RCC 7860 (cell line): Measurements from ENCODE around the gene THAP3.

ENCODE experiments used
- DNase-seq: peaks from one replicate; pipeline ENCODE4 v3.0.0-alpha.2; 2015; ENCODE audit warnings: low spot score
- FAIRE-seq: peaks from 2 replicates; lab custom pipeline; 2012; peaks lifted over from hg19 to GRCh38; lab: Jason Lieb, UNC

Gene THAP3

DNA sequence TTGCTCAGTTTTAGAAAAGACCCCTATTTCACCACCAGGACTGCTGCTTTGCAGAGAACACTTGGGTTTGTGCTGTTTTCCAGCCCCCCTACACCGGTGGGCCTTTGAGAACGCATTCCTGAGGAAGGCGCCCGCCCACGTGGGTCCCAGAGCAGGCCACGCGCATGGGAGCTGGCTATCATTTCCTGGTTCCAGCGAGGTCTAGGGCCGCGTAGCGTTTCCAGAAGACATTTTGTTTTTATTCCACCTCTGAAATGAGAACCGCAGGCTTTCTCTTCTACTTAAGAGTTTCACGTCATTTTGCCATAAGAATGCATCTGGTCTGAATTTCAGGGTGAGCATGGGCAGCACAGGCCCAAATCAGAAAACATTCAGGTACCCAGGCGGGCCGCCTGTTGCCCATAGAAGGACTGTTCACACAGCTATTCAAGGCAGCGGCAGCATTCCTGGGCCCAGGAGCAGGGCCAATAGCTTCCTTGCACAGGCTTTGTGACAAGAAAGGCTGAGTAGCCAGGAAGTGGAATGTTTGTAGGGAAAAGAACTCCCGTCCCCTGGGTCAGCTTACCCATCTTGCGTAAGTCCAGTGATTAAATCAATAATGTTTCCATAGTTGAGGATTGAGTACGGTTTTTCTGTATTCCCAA is 20.6 kb upstream of the THAP3 start:
- FAIRE-seq, result no peak

DNA sequence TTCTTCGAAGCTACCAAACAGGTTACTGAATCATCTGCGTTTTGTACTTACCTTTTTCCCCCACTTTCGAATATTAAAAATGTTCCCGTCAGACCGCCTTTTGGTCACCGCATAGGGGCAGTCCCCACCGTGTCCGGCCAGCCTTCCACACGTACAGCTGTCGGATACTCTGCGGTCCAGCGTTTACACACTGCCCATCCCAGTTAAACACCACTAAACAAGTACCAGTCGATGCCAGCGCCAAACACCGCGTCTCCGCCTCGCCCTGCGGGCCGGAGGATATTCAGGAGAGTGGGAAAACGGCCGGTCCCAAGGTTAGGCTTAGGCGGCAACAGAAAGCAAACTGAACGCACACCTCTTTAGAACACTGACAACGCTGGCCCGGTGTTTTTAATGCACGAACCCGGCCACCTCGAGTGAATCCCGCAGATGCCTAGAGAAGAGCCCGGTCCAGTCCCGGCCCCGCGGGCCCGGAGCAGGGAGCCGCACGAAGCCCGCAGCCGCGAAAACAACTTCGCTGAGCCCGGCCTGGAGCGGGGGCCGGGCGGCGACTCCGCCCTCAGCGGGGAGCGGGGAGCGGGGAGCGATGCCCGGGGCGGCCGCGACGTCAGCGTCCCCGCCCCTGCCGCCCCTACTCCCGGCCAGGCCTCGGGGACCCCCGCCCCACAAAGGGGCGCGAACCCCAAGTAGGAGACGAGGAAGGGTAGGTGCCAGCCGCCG is 11.9 kb upstream of the THAP3 start:
- no peak for FAIRE-seq

More for the DNA sequence above, 20.6 kb upstream of the THAP3 start:
- no peak for DNase-seq

DNA sequence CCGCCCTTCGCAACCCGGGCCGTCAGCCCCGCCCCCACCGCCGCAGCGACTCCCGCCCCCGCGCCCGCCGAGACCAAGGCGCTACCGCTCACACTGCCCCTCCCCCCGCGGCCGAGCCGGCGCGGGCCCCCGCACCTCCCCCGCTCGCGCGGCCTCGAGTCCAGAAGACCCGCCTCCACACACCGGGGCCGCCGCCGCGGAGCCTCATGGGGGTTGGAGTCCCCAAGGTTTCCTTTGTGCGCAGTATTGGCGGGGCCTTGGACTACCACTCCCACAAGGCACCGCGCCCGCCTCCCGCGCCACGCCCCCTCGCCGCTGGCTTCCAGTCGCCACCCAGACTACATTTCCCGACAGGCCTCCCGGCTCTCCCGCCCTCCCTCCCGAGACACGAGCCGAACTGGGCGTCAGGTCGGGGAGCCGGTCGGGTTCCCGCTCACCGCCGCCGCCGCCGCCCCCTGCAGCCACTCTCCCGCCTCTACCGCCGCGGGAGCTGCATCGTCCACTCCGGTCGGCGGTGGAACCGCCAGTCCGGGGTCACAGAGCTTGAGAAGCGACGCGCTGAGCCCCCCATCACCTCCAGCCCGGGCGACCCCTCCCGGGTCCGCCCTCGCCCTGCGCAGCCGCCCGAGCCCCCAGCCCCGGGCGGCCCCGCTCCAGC is 11.2 kb upstream of the THAP3 start, which contains the start of gene PHF13:
PHF13 (plus strand) TSS at position 371 of the 658 bp plus-strand sequence. CDS start 336 bp downstream, outside the sequence.
- DNase-seq, result peak; percentile 96
- FAIRE-seq, result no peak

More for the DNA sequence above, 11.9 kb upstream of the THAP3 start:
- DNase-seq, result peak; percentile 15

DNA sequence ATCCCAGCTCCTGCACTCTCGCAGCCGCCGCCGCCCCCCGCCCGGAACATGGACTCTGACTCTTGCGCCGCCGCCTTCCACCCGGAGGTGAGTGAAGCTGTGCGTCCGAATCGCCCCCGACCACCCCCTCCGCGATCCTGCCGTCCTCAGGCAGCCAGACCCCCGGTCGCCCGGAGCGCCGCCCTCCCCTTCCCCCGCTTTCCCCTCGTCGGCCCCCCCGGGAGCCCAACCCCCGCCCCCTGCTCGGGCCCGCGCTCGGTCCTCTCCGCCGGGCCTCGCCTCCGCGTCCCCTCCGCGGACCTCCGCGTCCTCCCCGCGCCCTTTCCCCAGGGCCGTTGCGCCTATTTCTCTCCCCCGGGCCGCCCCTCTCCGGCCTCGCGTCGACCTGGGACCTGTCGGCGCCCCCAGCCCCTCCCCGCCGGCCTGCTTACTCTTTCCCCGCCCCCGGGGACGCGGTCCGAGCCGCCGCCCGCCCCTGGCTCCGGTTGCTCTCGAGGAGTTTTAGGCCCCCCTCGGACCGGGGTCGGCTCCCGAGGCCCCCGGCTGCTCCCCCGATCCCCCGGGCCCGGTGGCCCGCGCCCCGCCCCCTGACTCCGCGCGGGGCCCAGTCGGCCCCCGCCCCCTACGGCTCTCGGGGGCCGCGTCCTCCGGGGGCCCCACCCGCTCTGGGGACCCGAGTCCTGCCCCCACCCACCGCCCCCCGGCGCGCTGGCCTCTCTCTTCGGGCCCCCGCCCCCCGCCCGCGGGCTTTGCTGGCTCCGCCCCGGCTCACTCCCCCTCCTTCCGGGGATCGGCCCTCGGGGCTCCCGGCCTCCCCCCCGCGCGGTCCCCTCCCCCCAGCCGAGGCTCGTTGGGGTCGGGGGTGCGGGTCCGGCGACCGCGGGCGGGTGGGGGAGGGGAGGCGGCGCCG is 10.4 kb upstream of the THAP3 start:
- no peak for DNase-seq
- FAIRE-seq, result no peak

DNA sequence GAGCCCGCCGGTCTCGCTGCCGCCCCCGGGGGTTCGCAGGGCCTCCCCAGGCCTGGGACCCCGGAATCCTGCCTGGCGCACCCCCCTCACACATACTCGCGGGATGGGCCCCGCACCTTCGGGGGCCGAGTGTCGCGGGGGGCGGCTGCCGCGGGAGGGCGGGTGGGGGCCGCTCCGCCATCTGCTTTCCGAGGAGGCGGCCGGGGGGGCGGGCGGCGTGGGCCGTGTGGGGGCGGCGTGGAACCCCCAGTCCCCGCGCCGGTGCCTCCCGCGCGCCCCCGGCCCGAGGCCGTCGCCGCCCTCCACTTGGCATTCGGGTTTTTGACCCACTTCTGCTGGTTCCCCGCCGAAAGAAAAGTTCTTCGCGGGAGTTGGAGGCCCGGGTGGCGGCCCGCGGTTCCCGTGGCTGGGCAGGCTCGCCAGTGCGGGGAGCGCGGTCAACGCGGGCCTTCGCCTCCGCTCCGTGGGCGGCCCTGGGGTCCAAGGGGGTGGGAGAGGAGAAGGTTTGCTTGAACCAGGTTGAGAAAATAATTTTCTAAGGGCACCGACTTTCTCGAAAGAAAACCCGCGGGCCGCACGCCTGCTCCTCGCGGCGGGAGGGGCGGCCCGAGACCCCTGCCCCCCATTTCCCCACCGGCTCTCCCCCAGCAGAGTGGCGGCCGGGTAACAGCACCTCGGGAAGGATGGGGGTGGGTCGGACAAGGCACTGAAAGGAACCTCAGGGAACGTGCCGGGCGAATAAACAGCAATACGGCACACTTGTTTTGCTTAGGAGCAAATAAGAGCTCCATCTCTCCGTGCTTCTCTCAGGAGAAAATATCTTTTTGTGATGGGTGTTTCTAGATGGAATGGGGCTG is 9.5 kb upstream of the THAP3 start:
- DNase-seq (no peak), FAIRE-seq (no peak)

DNA sequence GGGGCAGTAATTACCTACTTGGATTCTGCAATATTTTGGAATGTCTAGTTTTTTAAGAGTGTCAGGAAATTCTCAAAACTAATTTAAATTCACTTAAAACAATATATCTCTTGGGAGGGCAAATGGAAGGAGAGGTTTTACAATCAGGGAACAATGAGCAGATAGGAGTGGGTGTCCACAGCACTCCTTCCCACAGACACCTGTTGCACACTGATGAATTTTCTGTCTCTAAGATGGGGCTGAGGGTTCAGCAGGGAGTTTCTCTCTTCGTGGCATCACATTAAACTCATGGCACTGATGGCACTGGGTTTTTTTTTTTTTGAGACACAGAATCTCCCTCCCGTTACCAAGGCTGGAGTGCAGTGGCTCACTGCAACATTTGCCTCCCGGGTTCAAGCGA is 5.6 kb upstream of the THAP3 start:
- DNase-seq (no peak), FAIRE-seq (no peak)

DNA sequence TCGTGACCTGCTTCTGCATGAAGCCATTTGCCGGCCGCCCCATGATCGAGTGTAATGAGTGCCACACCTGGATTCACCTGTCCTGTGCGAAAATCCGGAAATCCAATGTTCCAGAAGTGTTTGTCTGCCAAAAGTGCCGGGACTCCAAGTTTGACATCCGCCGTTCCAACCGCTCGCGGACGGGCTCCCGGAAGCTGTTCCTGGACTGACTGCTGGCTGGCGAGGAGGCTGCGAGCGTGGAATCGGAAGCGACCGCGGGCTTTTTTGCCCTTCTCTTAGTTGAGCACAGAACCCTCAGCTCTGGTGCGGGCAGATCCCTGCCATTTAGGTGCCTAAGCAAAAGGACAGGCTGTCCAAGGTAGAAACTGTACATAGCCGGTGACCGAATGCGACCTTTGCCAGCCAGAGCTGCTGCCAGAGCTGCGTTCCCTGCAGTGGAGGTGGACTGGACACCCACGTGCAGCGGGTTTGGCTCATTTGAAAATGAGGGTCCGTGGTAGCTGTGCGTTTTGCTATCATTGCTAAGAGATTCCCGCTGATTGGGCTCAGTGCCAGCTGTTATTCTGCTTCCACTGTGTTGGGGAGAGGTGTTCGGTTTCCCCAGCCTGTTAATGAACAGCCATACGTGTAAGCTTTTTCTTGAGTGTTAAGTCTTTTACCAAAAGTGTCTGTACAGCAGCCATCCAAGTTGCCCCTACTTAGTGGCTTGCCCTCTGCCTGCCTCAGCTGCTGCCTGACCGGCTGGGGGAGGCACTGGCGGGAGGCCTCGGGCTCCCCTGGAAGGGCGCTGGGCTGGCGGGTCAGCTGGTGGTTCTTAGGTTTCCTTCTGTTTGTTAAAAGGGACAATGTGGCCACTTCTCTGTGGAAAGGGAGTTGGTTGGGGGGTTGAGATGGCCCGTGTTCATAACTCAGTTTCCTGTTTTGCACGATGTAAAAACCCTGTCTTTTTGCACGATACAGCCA is 3.0 kb upstream of the THAP3 start:
- FAIRE-seq, result no peak
- no peak for DNase-seq

DNA sequence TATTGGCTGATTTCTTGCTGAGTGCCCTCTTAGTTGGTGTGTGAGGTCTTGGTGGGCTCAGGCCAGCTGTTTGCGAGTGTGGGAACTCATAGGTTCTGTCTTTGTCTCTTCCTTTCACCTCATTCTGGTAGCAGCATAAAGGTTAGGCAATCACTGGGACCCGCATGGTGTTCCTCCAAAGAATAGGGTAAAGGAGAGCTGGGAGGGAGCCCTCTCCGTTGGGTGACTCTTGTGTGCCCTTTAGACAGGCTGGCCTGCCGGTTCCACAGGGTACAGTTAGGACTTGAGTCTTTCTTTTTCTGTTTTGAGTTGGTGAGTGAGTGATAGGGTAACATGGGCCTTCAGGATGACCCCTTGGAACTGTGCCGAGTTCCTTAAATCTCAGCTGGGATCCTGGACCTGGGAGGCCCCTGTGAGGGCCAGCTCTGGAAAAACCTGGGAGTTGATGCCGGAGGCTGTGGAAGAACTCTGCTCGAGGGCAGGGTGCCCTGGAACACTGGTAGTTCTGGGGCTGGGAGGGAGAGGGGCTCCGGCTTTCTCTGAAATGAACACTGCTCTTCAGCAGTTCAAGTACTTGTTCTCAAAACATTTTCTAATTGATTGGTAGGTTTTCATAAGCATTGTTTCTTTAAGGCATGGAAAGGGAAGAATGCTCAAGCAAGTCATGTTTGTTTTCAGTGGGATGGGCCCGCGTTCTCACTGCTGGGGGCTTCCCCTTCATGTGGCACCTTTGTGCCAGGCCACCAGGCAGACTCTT is 2.1 kb upstream of the THAP3 start:
- no peak for DNase-seq
- FAIRE-seq, result no peak

DNA sequence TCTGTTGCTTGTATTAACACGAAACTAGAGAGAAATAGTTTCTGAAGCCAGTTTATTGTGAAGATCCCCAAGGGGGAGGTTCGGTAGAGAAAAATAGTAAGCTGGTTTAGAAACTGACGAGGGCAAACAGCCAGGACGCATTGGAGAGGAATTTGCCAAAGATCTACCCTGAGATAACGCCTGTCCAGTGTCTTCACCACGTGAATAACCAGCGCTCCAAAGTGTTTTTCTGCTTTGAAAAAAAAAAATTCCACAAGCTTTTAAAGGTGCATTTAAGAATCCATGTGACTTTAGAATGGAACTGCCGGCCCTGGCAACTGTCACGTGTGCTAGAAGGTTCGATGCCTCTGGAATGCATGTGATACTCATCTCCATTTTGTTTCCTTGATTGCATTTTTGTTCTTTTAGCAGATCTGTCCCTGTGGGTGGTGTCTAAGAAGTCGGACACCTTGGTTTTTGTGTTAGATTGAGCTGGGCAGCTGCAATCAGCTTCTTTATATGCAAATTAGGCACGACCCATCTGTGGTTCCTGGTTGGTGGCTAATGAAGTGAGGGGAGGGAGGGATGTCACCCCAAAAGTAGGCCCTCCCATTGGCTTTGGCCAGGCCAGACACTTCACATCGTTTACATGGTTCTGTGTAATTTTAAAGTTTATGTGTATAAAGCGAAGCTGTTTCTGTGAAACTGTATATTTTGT is 1.3 kb upstream of the THAP3 start:
- DNase-seq, result no peak

DNA sequence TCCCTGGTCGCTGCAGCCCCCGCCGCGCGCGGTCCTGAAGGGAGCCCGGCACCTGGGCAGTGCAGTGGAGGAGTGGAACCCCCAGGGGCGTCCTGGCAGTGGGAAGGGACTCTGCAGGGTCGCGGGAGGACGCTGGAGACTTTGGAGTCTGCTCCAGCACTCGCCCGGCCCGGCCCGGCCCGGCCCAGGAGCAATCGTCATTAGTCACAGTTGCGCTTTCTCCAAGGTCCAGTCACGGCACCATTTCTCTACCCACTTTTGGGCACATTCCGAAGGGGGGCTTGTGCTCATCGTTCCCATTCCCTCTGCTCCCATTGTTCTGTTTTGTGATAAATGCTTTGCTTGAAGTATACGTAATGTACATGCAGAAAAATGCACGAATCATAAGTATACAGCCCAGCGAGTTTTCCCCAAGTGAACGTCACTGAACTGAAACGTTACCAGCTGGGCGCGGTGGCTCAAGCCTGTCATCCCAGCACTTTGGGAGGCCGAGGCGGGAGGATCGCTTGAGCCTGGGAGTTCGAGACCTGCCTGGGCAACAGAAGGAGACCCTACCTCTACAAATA is 999 bp downstream of the THAP3 start:
- FAIRE-seq (no peak), DNase-seq (no peak)

More for the DNA sequence above, 1.3 kb upstream of the THAP3 start:
- no peak for FAIRE-seq

DNA sequence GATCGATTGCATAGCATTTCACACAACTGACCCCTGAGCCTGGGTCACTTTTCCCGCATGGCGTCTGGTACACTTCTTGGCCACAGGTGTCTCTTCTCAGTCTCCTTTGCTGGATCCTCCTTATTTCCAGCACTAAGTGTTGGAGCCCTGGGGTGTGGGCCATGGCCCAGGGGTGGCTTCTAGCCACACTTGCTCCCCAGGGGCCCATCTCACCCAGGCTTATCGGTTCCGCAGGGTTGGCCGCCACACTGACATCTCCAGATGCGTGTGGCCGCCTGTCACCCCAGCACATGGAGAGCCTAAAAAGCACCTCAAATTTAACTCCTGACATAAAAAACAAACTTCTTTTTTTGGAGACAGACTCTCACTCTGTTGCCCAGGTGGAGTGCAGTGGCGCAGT is 2.4 kb downstream of the THAP3 start:
- FAIRE-seq (no peak), DNase-seq (no peak)

DNA sequence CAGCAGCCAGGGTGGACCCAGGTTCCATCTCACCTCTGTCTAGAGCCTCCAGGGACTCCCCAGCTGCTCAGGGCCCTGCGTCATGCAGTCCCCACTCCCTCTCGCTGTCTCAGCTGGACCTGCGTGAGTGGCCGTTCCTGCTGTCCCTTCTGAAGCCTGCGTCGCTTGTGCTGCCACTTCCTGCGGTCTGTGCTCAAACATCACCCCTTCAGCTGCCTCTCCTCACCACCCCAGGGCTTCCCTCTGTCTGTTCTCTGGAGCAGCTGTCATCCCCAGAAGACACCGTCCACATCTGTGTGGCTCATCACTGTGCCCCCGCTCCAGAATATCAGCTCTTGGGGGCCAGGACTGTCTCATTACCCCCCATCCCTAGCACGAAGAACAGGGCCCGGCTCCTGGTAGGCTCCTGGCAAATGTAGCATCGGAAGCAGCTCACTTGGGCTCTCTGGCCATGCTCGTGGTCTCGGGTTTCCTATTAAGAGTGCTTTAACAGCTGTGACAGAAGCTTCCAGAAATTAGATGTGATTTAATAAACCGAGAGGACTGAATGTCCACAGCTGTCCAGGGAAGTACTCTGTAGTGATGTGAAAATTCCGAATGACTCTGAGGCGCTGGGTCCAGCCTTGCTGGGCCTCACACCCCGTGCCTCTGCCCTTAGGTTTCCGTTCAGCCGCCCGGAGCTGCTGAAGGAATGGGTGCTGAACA is 3.3 kb downstream of the THAP3 start:
- no peak for FAIRE-seq
- DNase-seq, result no peak

DNA sequence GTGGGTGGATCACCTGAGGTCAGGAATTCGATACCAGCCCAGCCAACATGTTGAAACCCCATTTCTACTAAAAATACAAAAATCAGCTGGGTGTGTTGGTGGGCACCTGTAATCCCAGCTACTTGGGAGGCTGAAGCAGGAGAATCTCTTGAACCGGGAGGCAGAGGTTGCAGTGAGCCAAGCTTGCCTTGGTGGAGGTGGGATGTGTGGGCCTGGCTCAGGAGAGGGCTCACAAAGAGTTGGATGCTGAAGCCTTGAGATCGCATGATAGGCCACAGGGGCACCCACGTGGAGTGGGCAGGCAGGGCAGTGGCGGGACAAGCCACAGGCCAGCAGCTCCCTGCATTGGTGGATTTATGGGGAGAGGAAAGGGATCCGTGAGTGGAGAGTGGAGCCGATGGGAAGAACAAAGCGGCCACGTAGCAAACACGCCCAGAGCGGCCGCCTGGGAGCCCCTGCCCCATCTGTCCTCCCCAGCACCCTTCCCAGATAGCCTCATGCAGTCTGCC is 4.4 kb downstream of the THAP3 start:
- FAIRE-seq (no peak), DNase-seq (no peak)

DNA sequence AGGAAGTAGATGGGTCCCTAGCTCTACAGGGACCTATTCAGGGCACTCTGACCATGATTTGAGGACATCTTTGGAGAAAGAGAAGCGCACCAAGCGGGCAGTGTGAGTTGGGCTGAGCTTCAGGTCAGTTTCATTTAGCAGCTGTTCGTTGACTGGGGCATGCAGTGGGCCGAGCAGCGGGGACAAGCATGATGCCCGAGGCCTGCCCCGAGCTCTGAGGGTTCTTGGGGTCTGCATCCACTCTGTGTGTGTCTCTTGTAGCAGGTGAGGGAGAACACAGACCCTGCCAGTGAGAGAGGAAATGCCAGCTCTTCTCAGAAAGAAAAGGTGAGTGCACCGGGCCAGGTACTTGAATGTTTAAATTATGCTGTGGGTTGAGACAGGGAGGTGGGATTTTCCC is 5.4 kb downstream of the THAP3 start:
- FAIRE-seq (no peak), DNase-seq (no peak)

DNA sequence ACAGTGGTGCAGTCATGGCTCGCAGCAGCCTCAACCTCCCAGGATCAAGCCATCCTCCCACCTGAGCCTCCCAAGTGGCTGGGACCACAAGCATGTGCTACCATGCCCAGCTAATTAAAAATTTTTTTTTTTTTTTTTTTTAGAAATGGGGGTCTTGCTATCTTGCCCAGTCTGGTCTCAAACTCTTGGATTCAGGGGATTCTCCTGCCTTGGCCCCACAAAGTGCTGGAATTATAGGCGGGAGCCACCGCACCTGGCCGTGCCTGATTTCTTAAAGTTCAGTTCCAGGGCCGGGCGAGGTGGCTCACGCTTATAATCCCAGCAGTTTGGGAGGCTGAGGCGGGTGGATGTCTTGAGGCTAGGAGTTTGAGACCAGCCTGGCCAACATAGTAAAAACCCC is 6.4 kb downstream of the THAP3 start:
- no peak for FAIRE-seq
- no peak for DNase-seq
